Testis (tissue), 2 donors: ENCODE measurements around the gene LRRC2.

ENCODE experiments used
- POLR2A ChIP-seq: fragments of 450-650 bp; IDR thresholded peaks from one replicate; pipeline ENCODE4 v1.6.1; 2017; ENCODE audit warnings: antibody characterized with exemption, mild to moderate bottlenecking, moderate library complexity
- TF ChIP-seq, protein P1 (sequence below), 3 experiments: fragments of 450-650 bp in 2 of 3; fragments of 200-600 bp in 1 of 3; sonication (generic) in 1 of 3; IDR thresholded peaks; one replicate each; pipeline ENCODE4 v1.5.1; 2016 to 2019; ENCODE audit warnings: antibody characterized with exemption in 3 of 3, mild to moderate bottlenecking in 2 of 3, moderate library complexity in 1 of 3

DNA sequence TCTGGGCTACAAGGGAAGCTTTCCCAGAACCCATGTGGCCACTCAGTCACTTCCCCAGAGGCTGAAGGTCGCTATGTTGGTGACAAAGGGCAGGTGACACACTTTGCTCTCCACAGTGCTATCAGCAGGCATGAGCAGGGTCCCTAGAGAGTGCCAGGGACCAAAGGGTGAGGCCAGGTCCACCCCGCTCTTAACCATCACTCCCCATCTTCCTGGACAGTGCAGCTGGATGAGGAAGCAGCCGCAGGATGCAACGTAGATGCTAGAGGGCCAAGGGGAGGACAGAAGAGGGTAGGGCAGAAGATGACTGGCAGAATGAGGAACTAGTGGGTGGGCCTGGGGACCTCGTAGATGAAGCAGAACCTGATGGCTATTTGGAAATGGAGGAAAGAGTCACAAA, 87.8 kb downstream of the LRRC2 start:
- TF ChIP-seq POLR2A = no peak
- TF ChIP-seq, protein P1, sequence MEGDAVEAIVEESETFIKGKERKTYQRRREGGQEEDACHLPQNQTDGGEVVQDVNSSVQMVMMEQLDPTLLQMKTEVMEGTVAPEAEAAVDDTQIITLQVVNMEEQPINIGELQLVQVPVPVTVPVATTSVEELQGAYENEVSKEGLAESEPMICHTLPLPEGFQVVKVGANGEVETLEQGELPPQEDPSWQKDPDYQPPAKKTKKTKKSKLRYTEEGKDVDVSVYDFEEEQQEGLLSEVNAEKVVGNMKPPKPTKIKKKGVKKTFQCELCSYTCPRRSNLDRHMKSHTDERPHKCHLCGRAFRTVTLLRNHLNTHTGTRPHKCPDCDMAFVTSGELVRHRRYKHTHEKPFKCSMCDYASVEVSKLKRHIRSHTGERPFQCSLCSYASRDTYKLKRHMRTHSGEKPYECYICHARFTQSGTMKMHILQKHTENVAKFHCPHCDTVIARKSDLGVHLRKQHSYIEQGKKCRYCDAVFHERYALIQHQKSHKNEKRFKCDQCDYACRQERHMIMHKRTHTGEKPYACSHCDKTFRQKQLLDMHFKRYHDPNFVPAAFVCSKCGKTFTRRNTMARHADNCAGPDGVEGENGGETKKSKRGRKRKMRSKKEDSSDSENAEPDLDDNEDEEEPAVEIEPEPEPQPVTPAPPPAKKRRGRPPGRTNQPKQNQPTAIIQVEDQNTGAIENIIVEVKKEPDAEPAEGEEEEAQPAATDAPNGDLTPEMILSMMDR (IDR thresholded peaks at IDR 0.05) = no peak
